NCI-H2171 treated with DMSO at 0.1 percent for 48 hours (cell line): ENCODE measurements around the gene TIMM17B.

Source experiments
- DNase-seq: peaks from one replicate; lab custom pipeline; 2025; lab: John Stamatoyannopoulos, UW

Gene TIMM17B

DNA sequence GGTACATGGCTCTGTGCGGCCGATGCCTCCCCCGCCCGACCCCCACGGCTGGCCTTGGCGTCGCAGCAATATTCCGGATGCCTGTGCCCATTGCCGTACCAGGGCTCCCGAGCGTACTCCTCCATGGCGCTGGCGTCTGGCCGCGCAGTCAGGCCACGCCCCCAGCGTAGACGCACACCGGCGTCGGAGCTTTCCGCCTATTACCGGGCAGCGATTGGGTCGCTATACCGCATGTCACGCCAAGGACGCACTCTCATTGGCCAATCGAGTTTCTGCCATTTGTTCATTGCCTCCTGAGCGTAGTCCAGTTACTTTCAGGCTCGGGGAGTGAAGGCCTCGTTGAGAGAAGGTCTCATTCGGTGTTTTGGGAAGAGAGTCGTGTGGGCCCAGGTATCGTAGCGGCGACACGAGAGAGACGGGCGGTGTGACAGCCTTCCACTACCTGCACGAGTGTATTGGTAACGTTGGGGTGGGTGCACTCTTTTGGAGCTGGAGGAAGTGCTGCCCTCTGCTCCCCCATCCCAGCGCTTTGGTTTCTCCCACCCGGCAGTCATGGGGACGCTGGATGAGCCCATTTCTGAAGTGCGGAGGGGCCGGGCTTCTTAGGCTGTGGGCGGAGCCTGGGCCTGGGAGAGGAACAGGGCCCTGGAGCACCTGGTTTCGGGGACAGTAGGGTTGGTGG is at the start of gene TIMM17B, which contains the start of gene PQBP1:
Gene TIMM17B (minus strand): TSS at position 144 of the 682 bp plus-strand sequence. CDS start 19 bp downstream, at position 125.
Gene PQBP1 (plus strand): TSS at position 306 of the 682 bp plus-strand sequence. CDS start 580 bp downstream, outside the sequence.
- peak; percentile 92 for DNase-seq

DNA sequence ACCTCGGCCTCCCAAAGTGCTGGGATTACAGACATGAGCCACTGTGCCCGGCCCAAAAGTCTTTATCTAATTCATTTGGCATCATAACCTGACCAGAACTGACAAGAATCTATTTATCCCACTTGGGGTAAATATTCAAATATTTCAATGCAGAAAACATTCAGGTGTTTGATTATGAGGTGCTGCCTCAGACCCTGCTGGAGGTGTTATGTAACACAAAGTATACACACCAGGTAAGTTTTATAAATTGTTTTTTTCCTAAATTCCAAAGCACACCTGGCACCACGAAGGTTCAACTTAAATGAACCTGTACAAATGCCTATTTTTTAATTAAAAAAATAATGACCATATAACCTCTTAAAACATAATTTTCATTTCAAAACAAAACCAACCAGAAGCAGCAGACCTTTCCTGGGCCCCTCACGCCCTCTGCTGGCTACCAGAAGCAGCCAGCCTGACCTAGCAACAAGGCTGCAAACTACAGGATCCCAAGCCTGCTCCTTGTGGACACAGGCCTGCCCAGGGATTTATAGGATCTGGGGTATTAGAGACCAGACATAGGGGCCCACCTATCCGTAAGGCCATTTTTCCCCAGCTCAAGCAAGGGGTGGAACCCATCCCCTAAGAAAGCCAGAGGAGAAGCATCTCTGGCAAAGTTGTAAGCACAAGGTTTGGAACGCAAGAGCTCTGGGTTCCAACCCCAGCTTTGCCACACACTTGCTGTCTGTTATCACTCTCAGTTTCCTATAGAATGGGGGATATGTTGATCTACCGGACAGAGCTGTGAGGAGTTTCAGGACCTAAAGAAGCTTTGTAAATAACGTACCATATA is 48.2 kb upstream of the TIMM17B start:
- no peak for DNase-seq

DNA sequence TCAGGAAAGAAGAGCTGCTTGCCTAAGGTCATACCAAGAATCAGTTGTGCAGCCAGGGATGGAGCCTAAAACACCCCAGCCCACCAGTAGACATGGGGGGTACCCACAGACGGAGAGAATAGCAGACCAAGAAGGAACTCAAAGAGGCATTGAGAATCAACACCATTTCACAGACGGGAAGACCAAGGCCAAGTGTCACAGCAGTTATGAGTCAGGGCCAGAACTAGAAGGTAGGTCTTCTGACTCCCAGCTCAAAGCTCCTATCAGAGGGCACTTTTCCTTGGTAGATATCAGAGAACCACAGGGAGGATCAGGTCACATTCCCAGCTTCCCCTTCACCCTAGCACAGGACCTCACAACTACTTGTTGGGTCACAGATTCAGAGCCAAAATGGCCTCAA is 45.3 kb upstream of the TIMM17B start:
- DNase-seq = no peak

DNA sequence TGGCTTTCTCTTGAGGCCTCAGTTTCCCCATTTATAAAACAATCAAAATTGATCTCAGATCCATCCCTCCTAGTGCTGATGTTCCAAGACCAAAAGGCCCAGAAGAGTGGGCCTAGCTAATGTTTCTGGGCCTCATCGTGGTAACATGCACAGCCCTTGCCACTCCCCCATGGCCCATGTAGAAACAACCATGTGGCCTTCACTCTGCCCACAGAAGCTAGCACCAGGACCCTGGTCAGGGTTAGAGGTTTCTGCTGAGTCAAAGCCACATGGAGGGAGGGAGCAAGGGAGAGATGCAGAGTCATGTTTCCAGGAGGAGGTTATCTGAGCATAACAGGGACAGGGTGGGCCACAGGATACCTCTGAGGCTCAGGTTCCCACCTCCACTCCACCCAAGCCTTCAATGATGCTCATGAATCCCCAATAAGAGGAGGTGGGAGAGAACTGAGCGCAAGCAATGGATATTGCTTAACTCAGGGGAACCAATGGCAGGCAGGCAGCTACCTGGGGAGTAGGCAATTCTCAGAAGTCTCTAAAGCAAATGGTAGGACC is 42.9 kb upstream of the TIMM17B start:
- no peak for DNase-seq

DNA sequence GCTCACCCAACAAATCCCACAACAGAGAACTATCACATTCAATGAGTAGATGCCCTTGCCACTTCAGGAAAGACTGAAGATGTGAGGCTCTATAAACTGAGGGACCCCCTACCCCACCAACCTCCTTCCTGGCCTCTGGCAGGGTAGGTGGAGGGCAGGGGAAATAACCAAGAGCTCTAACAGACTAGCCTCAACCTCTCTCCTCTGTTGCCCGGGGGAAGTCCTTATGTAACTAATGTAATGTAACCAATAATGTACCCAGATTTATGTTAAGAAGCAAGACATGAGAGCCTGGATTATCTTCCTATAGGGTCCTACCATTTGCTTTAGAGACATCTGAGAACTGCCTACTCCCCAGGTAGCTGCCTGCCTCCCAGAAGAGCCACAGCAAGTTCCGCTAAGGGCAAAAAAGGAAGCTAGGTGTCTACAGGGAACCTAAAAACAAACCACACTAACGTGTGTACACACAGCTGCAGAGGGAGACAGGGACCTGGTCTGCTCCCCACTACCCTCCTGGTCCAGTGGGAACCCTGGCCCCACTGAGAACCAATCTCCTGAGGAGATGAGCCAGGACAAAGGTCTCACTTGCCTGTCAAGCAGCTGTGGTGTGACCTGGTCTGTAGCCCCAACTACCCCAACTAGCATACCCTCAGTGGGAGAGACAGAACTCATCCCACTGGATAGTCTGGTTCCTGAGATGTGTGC is 42.1 kb upstream of the TIMM17B start:
- DNase-seq = no peak

DNA sequence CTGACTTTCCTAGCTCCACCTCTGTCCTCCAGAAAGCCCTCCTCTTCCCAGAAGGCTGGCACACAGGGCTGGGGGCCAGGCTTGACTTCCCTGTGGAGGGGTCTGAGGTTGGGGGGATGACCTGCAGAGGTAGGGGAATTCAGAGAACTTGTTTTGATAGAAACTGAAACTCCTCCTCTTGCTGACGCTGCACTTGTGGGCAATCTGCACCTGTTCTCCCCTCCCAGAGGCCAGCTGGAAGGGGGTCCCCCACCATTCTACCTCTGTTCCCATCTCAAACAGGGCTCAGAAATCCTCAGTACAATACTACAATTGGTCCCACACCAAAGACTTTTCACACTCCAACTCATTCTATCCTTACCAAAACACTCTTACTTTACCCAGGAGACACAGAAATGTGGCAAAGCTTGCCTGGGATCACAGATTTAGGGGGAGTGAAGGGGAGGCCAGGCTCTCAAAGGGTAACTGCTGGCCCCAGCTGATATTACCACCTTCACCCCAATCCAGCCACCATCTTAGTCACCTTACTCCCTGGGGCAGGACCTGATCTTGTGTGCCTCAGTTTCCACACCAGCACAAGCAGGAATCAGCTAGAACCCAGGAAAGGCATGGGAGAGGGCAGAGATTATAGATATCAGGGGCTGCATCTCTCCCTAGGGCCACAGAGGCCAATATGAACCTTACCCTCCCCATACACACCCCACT is 41.3 kb upstream of the TIMM17B start:
- DNase-seq = no peak

DNA sequence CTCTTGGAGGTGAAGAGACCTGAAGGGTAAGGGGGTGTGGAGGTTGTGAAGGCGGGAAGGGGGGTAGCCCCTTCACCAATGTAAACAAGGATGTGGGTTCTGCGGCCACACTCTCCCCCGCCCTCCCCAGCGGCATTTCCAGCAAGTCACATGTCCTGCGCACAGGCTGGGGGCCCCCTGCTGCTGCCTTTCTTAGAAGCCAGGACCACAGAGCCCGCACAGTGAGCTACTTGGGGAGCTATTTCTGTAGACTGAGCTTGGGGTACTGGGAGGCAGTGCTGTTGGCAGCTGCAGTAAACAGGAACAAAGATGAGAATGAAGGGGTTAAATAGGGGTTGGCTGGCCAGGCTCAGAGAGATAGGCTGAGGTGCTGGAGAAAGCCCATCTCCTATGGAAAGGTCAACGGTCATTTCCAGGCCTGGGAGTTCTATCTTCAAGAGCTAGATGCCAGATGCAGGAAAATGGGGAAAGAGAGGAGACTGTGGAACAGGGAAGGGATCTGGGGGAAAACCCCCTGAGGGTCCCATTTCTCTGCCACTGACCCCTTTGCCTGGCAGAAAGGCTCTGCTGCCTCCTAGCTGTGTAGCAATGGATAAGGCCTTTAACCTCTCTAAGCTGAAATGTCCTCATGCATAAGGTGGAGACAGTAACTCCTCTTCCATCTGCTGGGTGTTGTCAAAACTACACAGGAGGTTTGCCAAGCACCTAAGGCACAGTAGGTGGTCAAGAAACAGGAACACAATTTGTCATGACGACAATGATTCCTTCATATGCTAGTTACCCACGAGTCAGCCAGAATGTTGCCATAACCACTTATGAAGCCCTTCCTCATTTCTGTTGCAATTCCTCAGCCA is 39.7 kb upstream of the TIMM17B start:
- DNase-seq = no peak

DNA sequence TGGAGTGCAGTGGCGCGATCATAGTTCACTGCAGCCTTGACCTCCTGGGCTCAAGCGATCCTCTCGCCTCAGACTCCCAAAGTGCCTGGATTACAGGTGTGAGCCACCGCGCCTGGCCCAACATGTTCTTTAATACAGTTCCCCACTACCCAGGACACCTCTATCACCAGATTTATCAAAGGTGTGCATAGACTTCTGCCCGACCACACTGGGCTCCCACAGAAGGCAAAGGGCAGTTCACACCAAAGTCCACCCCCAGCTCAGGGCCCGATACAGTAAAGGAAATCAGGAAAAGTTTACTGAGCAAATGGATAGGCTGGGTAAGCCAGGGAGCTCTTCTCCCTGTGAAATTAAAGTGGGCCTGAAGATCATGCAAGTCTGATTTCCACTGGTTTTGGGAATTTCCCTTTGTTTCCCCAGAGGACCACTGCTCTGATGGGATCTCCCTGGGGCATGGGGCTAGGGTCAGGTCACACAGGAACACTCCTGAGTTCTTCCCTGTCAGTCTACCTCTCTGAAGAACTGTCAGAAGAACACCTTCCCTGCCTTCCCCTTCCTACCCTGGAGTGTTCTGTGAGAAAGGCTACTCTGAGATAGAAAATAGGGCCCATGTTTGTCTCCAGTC is 39.0 kb upstream of the TIMM17B start:
- no peak for DNase-seq

DNA sequence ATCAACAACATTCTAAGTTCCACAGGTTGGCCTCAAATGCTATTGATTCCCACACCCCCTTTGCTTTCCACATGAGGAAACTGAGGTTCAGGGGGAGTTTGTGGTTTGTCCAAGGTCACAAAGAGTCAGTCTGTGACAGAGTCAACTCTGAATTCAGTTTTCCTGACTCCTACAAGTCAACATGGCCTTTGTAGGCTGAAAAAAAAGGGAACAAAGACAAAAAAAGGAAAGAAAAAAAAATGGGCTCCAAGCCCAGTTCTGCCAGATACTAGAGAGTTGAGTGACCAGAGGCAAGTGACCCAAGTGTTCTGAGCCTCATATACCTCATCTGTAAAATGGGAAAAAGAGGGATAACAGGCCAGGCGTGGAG is 37.7 kb upstream of the TIMM17B start:
- DNase-seq = no peak

DNA sequence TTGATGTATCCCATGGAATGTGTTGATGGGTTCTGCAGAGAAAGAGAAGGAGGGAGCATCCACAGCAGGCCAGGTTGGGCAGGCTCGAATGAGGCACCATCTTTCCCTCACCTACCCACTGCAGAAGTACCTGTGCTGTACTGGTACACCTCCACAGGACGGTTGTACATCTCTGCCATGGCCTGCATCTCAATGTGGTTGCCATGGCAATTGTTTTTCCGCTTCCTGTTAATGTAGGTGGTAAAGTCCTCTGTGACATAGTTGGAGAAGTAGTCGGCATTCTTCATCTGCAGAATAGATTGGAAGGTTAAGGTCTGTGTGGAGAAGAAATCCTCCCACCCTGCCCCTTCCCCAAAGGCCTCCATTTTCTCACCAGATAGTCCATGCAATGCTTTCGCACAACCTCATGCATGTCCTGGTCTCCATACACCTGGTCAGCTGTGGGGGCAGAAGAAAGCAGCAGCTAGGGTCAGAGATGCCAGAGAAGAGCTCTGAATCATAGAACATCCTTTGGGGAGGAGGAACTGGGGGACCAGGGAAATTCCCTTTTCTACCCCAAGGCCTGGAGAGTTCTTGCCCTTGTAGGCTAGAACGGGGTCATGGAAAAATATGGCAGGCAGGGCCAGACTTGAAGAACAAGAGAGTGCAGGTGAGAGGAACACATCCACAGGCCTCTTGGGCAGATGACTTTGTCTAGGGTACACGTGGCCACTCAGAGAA is 37.2 kb upstream of the TIMM17B start:
- no peak for DNase-seq

DNA sequence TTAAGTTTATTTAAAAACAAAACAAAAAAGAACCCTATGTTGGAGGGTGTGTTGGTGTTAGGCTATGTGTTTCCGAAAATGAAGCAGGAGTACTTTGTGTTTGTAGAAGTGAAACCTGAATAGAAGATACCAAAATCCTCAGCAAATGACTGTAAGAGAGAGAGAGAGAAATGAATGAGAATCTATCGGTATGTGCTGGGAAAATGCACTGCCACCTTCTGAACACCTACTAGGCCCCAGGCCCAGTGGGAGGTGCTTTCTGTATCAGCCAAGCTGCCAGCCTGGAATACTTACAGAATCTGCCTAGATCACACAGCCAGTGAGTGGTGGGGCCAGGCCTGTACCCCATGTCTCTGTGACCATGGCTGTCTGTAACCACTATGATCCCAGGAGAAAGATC is 36.2 kb upstream of the TIMM17B start:
- no peak for DNase-seq

DNA sequence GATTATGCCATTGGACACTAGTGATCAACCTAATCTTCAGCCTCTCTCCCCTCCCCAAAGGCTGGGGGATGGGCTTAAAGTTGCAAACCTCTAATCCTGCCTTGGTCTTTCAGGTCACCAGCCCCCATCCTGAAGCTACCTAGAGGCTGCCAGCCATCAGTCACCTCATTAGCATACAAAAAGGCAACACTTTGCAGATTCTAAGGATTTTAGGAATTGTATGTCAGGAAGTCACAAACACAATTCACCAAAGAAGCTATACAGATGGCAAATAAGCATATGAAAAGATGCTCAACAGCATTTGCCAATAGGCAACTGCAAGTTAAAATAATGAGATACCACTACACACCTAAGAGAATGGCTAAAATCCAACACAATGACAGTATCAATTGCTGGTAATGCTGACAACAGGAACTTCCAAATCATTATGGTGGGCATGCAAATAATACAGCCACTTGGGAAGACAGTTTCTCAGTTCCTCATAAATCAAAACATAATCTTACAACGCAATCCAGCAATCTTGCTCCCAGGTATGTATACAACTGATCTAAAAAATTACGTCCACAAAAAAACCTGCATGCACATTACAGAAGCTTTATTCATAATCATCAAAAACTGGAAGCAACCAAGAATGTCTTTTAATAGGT is 30.3 kb upstream of the TIMM17B start:
- no peak for DNase-seq

DNA sequence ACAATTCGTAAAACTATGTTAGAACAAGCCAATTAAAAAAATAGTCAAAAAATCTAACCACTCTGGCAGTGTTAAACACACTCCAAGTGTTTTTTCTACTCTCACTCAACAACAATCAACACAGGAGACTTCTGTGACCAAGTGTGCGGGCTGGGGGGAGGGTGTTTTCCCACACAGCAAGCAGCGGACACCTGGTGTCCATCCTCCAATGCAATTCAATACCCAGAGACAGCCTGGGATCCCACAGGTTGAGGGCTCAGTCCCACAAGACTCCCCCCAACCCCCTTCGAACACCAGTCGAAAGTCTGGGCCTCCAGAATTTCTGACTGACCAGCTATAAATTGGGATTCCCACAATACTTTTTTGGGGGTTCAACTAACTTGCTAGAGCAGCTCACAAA is 29.6 kb upstream of the TIMM17B start:
- no peak for DNase-seq

DNA sequence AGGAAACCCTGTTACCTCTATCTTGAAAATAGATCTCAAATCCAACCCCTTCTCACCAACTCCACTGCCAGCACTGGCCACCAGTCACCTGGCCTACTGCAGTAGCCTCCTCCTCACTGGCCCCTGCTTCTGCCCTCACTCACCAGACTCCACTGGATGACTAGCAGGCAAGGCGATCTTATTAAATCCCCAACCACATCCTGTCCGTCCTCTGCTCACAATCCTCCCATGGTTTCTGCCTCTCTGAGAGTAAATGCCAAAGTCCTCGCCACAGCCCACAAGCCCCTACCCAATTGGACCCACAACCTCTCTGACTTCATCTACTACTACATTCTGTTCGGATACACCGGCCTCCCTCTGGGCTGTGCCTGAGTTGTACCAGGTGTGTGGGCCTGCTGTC is 26.7 kb upstream of the TIMM17B start:
- no peak for DNase-seq

DNA sequence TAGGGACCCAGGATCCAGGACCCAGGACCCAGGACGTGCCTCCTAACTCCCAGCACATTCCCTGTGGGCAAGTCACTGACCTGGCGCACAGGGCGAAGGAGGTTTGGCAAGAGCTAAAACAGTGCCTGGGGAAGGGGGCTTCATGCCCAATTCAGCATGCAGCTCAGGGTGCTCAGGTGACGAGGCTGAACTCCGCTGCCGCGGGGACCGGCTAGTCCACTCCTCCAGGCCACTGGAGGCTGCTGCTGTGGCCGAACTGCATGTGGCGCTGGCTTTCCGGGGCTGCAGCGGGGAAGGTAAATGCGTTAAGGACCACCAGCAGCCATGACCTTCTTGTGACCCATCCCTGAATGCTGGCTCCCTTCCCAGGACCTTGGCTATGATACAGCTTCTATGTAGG is 26.2 kb upstream of the TIMM17B start:
- no peak for DNase-seq

DNA sequence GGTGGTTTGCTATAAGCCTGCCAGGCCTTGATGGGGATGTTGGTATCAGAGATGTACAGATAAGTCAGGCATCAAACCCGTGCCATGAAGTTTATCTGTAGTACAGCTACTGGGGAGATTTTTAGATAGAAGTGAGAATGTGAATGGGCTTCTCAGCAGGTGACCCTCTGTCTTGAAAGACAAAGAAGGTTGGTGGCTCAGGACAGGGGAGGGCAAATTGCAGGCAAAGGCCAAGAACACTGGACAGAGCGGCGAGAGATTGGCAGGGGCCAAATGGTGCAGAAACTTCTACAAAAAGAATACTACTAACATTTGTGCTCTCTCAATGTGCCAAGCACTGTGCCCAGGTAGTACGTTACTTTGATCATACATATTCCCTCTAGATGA is 23.1 kb upstream of the TIMM17B start:
- no peak for DNase-seq

DNA sequence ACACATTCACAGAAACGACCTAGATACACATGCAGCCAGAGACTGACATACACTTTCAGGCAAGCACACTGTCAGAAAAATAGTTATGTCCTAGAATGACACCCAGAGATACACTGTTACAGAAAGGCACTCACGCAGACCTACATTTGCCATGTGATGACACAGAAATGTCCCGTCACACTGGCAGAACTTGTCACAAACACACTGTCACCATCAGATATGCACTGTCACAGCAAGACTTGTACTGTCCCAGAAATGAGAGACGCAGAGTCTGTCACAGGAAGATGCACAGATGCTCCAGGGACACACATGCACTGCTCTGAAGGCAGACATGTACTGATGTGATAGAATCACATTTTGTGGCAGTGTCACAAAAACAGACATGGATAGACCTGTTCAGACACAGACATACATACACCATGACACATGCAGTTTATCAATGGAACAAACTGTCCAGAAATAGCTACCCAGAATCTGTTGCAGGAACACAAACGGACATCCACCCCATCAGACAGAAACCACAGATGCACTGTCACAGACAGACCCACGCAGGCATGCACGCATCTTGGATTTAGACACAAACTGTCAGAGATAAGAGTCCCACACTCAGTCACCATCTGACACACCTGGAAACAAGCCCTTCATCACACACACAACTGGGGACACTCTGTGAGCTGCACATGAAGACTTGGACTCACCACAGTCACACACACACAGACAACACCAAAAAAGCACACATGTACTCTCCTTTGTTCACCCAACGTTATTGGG is 22.6 kb upstream of the TIMM17B start:
- peak; percentile 1 for DNase-seq

DNA sequence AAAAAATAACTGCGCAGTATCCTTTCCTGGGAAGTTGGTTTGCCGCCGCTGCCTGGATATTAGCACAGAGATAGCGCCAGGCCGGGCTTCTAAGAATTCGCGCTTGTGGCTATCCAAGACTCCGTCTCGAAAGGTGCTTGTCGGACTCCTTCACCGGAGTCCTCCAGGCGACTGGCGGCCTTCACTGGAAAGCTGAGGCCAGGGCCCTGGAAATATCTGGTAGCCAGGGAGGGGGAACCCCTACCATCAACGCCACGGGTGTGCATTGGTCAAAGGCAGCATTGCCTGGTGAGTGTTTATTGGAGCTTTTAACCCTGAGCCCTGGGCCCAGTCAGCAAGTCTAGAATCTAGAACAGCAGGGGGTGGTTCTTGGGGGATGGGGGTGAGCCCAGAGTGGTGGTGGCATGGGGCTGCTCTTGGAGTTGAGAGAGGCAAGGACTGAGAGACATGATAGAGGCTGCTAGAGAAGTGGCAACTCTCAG is 21.8 kb upstream of the TIMM17B start:
- DNase-seq = no peak
